Measurements from ENCODE around the gene UNC80. TPM values are rescaled to one million over a fixed set of nuclear protein-coding genes. Genes with fewer than 3 reads are reported as not detected.

UNC80 gene
- polyA plus RNA-seq, 1 of the 3 experiments (the other 2 are of a cell fraction): 0.59 TPM

GRCh38 chr2:209870067-209870466 is 98.4 kb downstream of the UNC80 start (continued):
- TF ChIP-seq TAF1 (IDR thresholded peaks at IDR 0.05; ENCODE audit: borderline replicate concordance, low read depth, low read length): no peak

- CTCF ChIA-PET: no interaction called here
- peaks cover 0 to 2% of the 10 kb centered on the region in 2 experiments for H3K36me3 ChIP-seq (replicated peaks in 1 of 2; ENCODE audit: control insufficient read depth in 1 of 2, insufficient read depth in 2 of 2, low read length in 1 of 2)
- no peak overlapping the region for H3K4me2 ChIP-seq
- H3K4me1 ChIP-seq (ENCODE audit: control insufficient read depth in 1 of 2, insufficient read depth in 2 of 2, low read depth in 1 of 2, low read length in 1 of 2): peaks cover 0 to 16% of the 10 kb centered on the region in 2 experiments; a peak in 2 of 4 replicates
- no peak overlapping the region for H3K4me3 ChIP-seq (ENCODE audit: low read depth in 2 of 2, low read length in 1 of 2)
- TF ChIP-seq JUND (IDR thresholded peaks at IDR 0.05): no peak
- no peak for TF ChIP-seq EZH2phosphoT487 (IDR thresholded peaks at IDR 0.05; ENCODE audit: borderline replicate concordance, low read depth)
- TF ChIP-seq USF2 (IDR thresholded peaks at IDR 0.05; ENCODE audit: borderline replicate concordance, low read depth, low read length): no peak
- TF ChIP-seq MEF2A (IDR thresholded peaks at IDR 0.05; ENCODE audit: borderline replicate concordance, low read depth): no peak
- TF ChIP-seq GATA2 (CRISPR knock-in tag; IDR thresholded peaks at IDR 0.05): no peak
- TF ChIP-seq TAF1 (IDR thresholded peaks at IDR 0.05; ENCODE audit: borderline replicate concordance, low read depth, low read length): no peak
- TF ChIP-seq CHD2 (IDR thresholded peaks at IDR 0.05; ENCODE audit: low read length, partially characterized antibody): no peak
- TF ChIP-seq FOSL2 (IDR thresholded peaks at IDR 0.05; ENCODE audit: borderline replicate concordance, low read depth): no peak
- no peak for TF ChIP-seq NFIC (IDR thresholded peaks at IDR 0.05; ENCODE audit: borderline replicate concordance)
- TF ChIP-seq IRF3 (IDR thresholded peaks at IDR 0.05; ENCODE audit: low read depth, low read length): no peak
- TF ChIP-seq NRF1 (IDR thresholded peaks at IDR 0.05; ENCODE audit: low read depth, low read length): no peak
- no peak for TF ChIP-seq FOXM1 (IDR thresholded peaks at IDR 0.05; ENCODE audit: low read depth)
- TF ChIP-seq CTCF (IDR thresholded peaks at IDR 0.05): no peak
- no peaks in the 10 kb centered on the region for H3F3A ChIP-seq (replicated peaks; ENCODE audit: insufficient read depth)
- H2AFZ ChIP-seq (ENCODE audit: low read depth): no peak overlapping the region
- DNase-seq: no peak
- H4K20me1 ChIP-seq (ENCODE audit: insufficient read depth): no peaks in the 10 kb centered on the region
- no peak overlapping the region for H3K9ac ChIP-seq
- H3K27ac ChIP-seq (ENCODE audit: low read depth in 2 of 2, low read length in 1 of 2): no peak overlapping the region
- H3K9me3 ChIP-seq: no peaks in the 10 kb centered on the region
- POLR2A ChIA-PET: no interaction called here
- WGBS (ENCODE audit: low lambda C conversion rate): 78% methylated on average over 9 of the region's 9 CpGs
- no peaks in the 10 kb centered on the region for H3K27me3 ChIP-seq (ENCODE audit: insufficient read depth)
- no peaks in the 10 kb centered on the region for H3K79me2 ChIP-seq (ENCODE audit: insufficient read depth)
- no peaks in the 10 kb centered on the region for H3K9me2 ChIP-seq
Observed at GRCh38 chr2:209872675-209873074, 101.0 kb downstream of the UNC80 start.
